Sigmoid colon (tissue), 7 donors: Measurements from ENCODE around the gene ARHGAP25. TPM values are rescaled to one million over a fixed set of nuclear protein-coding genes. Genes with fewer than 3 reads are reported as not detected.
A peak's percentile ranks its signal among the peaks of the same experiment; 100 is the strongest.

ENCODE experiments used
- DNase-seq: peaks from one replicate; pipeline ENCODE4 v3.0.0-alpha.2; 2019
- H3K27ac ChIP-seq, 4 donors: fragments of 200-600 bp; sonication (generic); one replicate each; pipeline ENCODE4 v1.5.1; 2016 to 2019; ENCODE audit warnings: mild to moderate bottlenecking in 1 of 4
- H3K27me3 ChIP-seq, 3 donors: fragments of 200-600 bp; sonication (generic); one replicate each; pipeline ENCODE4 v1.5.1; 2019; ENCODE audit warnings: mild to moderate bottlenecking in 1 of 3
- H3K36me3 ChIP-seq, 4 donors: fragments of 200-600 bp; sonication (generic); one replicate each; pipeline ENCODE4 v1.5.1; 2016 to 2019
- H3K4me1 ChIP-seq, 4 donors: fragments of 200-600 bp; sonication (generic); one replicate each; pipeline ENCODE4 v1.5.1; 2017 to 2019
- H3K4me3 ChIP-seq, 4 donors: fragments of 200-600 bp; sonication (generic); one replicate each; pipeline ENCODE4 v1.5.1; 2017 to 2019; ENCODE audit warnings: mild to moderate bottlenecking in 2 of 4, moderate library complexity in 1 of 4
- H3K9me3 ChIP-seq, 4 donors: fragments of 200-600 bp in 3 of 4; sonication (generic) in 3 of 4; one replicate each; pipeline versions ENCODE4 v1.5.1 to v1.6.1; 2013 to 2019
- EP300 ChIP-seq, 4 donors: sonication (generic); formaldehyde crosslinking; IDR thresholded peaks; one replicate each; pipeline ENCODE4 v1.6.1; 2017; ENCODE audit warnings: antibody characterized with exemption in 4 of 4
- POLR2A ChIP-seq, 2 donors: fragments of 450-650 bp; IDR thresholded peaks; one replicate each; pipeline ENCODE4 v1.6.1; 2016; ENCODE audit warnings: antibody characterized with exemption in 2 of 2, mild to moderate bottlenecking in 2 of 2, moderate library complexity in 2 of 2
- POLR2AphosphoS5 ChIP-seq, 4 donors: sonication (generic); formaldehyde crosslinking; IDR thresholded peaks; one replicate each; pipeline ENCODE4 v1.6.1; 2017; ENCODE audit warnings: antibody characterized with exemption in 4 of 4
- WGBS, 2 donors: extraction: QIAGEN DNeasy Blood & Tissue Kit; methylation state at CpG; one replicate each; pipeline ENCODE4 v1.1.7; 2013; 5-methylcytosine and 5-hydroxymethylcytosine counted together
- intact Hi-C: fragments of 100-400 bp; cut with DNase I; formaldehyde crosslinking; loops from one replicate; pipeline ENCODE4 v1.15.1; 2023
- polyA plus RNA-seq, 3 donors: library from polyadenylated mRNA; stranded (reverse); fragments of 200-250 nt; gene quantifications; one replicate each; pipeline ENCODE4 v1.2.3, GENCODE V29; 2013
- total RNA-seq, 4 donors: library from RNA; depleted of rRNA; stranded (reverse); fragments of >200 nt; gene quantifications; one replicate each; pipeline ENCODE4 v1.1.0, GENCODE V29; 2016
- TF ChIP-seq, protein P1 (sequence below), 4 experiments: fragments of 450-650 bp in 3 of 4; fragments of 200-600 bp in 1 of 4; IDR thresholded peaks; one replicate each; pipeline ENCODE4 v1.5.1; 2016 to 2019; ENCODE audit warnings: antibody characterized with exemption in 4 of 4, mild to moderate bottlenecking in 3 of 4, moderate library complexity in 2 of 4
- donor health status: healthy with polysubstance abuse.
- donor health status: Bipolar disorder and iron deficiency.
- donor health status: healthy.

Gene ARHGAP25
- total and polyA plus RNA-seq, 7 donors: 2.6 to 18.1 (median 5.8) TPM

DNA sequence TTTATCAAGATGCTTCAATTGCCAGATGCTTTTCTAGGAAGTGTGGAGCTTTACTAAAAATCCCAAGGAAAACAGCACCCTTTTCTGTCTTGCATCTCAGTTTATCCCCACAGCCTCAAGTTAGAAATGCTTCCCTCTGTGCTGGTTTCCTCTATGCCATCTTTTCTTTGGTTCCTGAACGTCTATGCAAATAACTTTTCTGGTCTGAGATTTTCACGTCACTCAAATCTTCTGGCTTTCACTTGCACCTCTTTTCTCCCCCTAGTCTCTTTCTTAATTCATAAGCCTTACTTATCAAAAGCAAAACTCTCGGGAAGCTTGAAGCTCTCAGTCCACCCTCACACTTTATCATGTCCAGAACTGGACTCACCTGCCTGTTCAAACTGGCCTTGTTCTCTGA lies 33.9 kb downstream of the ARHGAP25 start:
- H3K9me3 ChIP-seq: no peaks in the 10 kb centered on the region
- intact Hi-C loops: no loop called here
- H3K4me3 ChIP-seq: no peak overlapping the region
- TF ChIP-seq EP300 (IDR thresholded peaks at IDR 0.05): no peak
- no peak for TF ChIP-seq POLR2A (IDR thresholded peaks at IDR 0.05)
- TF ChIP-seq, protein P1, sequence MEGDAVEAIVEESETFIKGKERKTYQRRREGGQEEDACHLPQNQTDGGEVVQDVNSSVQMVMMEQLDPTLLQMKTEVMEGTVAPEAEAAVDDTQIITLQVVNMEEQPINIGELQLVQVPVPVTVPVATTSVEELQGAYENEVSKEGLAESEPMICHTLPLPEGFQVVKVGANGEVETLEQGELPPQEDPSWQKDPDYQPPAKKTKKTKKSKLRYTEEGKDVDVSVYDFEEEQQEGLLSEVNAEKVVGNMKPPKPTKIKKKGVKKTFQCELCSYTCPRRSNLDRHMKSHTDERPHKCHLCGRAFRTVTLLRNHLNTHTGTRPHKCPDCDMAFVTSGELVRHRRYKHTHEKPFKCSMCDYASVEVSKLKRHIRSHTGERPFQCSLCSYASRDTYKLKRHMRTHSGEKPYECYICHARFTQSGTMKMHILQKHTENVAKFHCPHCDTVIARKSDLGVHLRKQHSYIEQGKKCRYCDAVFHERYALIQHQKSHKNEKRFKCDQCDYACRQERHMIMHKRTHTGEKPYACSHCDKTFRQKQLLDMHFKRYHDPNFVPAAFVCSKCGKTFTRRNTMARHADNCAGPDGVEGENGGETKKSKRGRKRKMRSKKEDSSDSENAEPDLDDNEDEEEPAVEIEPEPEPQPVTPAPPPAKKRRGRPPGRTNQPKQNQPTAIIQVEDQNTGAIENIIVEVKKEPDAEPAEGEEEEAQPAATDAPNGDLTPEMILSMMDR (IDR thresholded peaks at IDR 0.05): no peak
- no peak for TF ChIP-seq POLR2AphosphoS5 (IDR thresholded peaks at IDR 0.05)
- H3K27ac ChIP-seq: no peak overlapping the region
- H3K36me3 ChIP-seq: no peaks in the 10 kb centered on the region
- H3K27me3 ChIP-seq: no peaks in the 10 kb centered on the region
- WGBS, 2 donors: 52 to 80% methylated on average over 3 of the region's 3 CpGs
- peaks cover 0 to 58% (median 37%) of the 10 kb centered on the region in 4 donors for H3K4me1 ChIP-seq
- no peak for DNase-seq

DNA sequence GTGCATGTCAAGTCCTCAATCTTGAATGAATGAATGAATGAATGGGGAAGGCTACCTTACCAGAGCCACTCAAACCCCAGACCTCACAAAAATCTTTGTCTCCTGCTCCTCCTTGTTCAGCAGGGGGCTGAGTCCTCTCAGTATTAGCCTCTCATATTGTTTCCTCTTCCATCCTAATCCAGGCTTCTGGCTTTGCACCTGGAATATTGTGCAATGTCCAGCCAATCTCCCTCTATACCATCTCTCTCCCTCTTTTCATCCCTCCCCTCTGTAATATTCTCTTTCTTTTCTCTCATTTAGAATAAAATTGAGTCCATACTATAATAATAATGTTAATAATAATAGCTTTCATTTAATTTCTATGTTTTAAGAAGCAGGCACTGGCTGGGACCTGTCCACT lies 34.3 kb downstream of the ARHGAP25 start:
- H3K27ac ChIP-seq: no peak overlapping the region
- DNase-seq: no peak
- H3K4me1 ChIP-seq: peaks cover 0 to 53% (median 35%) of the 10 kb centered on the region in 4 donors
- no peaks in the 10 kb centered on the region for H3K27me3 ChIP-seq
- no peaks in the 10 kb centered on the region for H3K36me3 ChIP-seq
- intact Hi-C loops: no loop called here
- no peak overlapping the region for H3K4me3 ChIP-seq
- no peaks in the 10 kb centered on the region for H3K9me3 ChIP-seq
- TF ChIP-seq, protein P1 (IDR thresholded peaks at IDR 0.05): no peak
- TF ChIP-seq EP300 (IDR thresholded peaks at IDR 0.05) (no peak), POLR2AphosphoS5 (IDR thresholded peaks at IDR 0.05) (no peak), POLR2A (IDR thresholded peaks at IDR 0.05) (no peak)

DNA sequence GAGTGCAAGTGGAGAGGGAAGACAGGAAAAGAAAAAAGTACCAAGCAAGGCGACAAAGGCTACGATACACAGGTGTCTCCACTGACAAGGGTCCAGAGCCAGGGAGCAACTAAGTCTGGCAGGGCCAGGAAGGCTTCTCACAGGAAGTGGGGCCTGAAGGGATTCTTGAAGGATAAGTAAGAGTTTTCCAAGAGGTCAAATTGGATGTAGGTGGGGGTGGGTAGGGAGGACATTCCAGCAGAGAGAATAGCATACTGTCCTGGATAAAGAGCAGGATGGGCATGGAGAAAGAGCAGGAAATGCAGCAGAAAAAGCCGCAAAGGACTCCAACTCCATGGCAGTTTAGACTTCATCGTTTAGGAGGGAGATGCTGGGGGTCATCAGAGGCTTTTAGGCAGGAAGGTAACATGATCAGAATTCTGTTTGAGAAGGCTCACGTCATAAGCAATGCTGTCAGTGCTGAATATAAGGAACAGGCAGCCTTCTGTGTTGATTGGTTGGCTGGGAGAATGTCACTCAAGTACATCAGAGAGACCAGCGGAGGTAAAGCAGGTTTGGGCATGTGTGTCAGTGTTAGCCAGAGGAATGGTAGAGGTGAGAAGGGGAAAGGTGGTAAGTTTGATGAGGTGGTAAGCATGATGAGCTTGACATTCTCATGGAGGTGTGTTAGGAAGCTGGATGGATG lies 35.1 kb downstream of the ARHGAP25 start:
- DNase-seq: no peak
- 76 to 89% methylated on average over 6 of the region's 6 CpGs for WGBS, 2 donors
- no peaks in the 10 kb centered on the region for H3K27me3 ChIP-seq
- intact Hi-C loops: no loop called here
- no peak overlapping the region for H3K4me3 ChIP-seq
- H3K9me3 ChIP-seq: no peaks in the 10 kb centered on the region
- no peak for TF ChIP-seq EP300 (IDR thresholded peaks at IDR 0.05)
- no peak for TF ChIP-seq POLR2AphosphoS5 (IDR thresholded peaks at IDR 0.05)
- TF ChIP-seq POLR2A (IDR thresholded peaks at IDR 0.05): no peak
- TF ChIP-seq, protein P1 (IDR thresholded peaks at IDR 0.05): no peak
- peak overlapping the region in 2 of 4 donors; percentile 6 to 61 for H3K27ac ChIP-seq
- H3K4me1 ChIP-seq: peaks cover 0 to 45% (median 31%) of the 10 kb centered on the region in 4 donors
- no peaks in the 10 kb centered on the region for H3K36me3 ChIP-seq

DNA sequence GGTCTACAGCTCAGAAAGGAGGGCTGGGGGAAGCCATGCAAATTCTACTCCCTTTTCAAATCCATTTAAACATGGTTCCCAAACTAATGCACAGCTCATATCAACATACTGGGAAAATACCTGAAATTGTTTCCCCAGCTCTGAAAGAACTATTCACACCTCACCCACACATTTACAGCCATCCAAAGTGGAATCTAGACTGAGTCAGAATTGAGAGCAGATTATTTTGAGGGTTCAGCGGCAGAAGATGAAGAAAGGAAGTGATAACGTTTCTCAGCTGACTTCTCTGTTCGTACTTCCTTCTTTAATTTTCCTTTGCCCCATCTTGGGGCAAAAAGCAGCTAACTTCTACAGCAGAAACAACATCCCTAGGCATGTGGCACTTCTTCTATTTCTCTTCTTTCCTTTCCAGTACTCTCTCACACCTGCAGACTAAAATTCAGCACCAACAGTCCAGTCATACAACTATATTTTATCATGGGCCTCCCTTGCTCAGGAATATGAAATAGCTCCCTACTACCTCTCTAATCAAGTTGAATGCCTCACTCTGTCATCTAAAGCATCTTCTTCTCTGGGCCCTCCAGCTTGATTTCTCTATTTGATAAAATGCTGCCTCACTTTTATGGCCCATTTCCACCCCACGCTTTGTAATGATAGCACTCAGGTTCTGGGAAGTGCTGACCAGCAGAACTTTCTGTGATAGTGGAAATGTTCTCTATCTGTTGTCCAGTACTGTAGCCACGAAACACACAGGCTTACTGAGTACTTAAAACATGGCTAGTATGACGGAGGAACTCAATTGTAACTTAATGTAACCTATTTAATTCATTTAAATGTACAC lies 35.9 kb downstream of the ARHGAP25 start:
- intact Hi-C loops: no loop called here
- H3K4me3 ChIP-seq: no peak overlapping the region
- WGBS, 2 donors: 60 to 78% methylated on average over 6 of the region's 6 CpGs
- H3K4me1 ChIP-seq: peaks cover 0 to 37% (median 27%) of the 10 kb centered on the region in 4 donors
- TF ChIP-seq POLR2AphosphoS5 (IDR thresholded peaks at IDR 0.05) (no peak), EP300 (IDR thresholded peaks at IDR 0.05) (no peak), POLR2A (IDR thresholded peaks at IDR 0.05) (no peak)
- TF ChIP-seq, protein P1 (IDR thresholded peaks at IDR 0.05): no peak
- DNase-seq: no peak
- H3K27ac ChIP-seq: peak overlapping the region; percentile 25 to 61 (median 38)
- H3K9me3 ChIP-seq: no peaks in the 10 kb centered on the region
- no peaks in the 10 kb centered on the region for H3K27me3 ChIP-seq
- no peaks in the 10 kb centered on the region for H3K36me3 ChIP-seq
